Heart left ventricle (tissue), 13 donors: ENCODE data around the gene OR56A3.

ENCODE experiments used
- POLR2A ChIP-seq, 2 donors: fragments of 450-650 bp; IDR thresholded peaks; one replicate each; pipeline ENCODE4 v1.6.1; 2017; ENCODE audit warnings: antibody characterized with exemption in 2 of 2, mild to moderate bottlenecking in 2 of 2, moderate library complexity in 2 of 2
- TF ChIP-seq, protein P1 (sequence below), 12 donors: fragments of 200-600 bp; sonication (generic) in 4 of 12; IDR thresholded peaks; one replicate each; pipeline versions ENCODE4 v1.5.0 to v1.8.0; 2018 to 2022; ENCODE audit warnings: antibody characterized with exemption in 12 of 12, mild to moderate bottlenecking in 5 of 12
- donor health status: ischemic (EF 13 %, LVEDD 7.1; RV severe dilation, severe dysfunction).
- donor health status: DM: no; HTN: yes; CAD: no.
- donor health status: DM: no; HTN: no; CAD: no.
- donor health status: ischemic (EF 25% LVEDD 6.9; RV normal size, moderate dysfunction).
- donor health status: ischemic (EF 25% LVEDD 5.7; RV mildly dilated, moderate dysfunction).
- donor health status: ischemic (EF 35%, LVEDD 5.7; RV mildly dilated, moderate dysfunction).
- donor health status: nonischemic (EF 11% LVEDD 7.7; RV severe dilation, severe dysfunction).
- donor health status: DM: yes; HTN: yes; CAD: no.
- donor health status: PGD.
- donor health status: ischemic (EF 29% LVEDD 5.4; RV normal size, mild dysfunction).
- donor health status: nonischemic (EF 23%, LVEDD 6.1; RV moderate dilation, normal function).

DNA sequence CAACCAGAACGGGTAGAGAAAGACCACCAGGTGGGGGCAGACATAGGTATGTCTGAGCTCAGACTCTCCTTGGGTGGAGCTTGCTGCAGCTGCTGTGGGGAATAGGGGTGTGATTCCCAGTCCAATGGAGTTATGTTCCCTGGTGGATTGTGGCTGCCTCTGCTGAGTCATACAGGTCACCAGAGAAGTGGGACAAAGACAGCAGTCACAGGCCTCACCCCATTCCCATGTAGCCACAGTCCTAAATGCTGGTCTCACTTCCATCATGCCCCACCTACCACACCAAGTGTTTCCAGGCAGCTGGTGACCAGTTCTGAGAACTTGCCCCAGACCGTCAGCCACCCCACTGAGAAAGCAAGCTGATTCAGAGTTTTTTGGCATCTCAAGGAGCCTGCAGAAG lies 31.5 kb upstream of the OR56A3 start:
- TF ChIP-seq, protein P1, sequence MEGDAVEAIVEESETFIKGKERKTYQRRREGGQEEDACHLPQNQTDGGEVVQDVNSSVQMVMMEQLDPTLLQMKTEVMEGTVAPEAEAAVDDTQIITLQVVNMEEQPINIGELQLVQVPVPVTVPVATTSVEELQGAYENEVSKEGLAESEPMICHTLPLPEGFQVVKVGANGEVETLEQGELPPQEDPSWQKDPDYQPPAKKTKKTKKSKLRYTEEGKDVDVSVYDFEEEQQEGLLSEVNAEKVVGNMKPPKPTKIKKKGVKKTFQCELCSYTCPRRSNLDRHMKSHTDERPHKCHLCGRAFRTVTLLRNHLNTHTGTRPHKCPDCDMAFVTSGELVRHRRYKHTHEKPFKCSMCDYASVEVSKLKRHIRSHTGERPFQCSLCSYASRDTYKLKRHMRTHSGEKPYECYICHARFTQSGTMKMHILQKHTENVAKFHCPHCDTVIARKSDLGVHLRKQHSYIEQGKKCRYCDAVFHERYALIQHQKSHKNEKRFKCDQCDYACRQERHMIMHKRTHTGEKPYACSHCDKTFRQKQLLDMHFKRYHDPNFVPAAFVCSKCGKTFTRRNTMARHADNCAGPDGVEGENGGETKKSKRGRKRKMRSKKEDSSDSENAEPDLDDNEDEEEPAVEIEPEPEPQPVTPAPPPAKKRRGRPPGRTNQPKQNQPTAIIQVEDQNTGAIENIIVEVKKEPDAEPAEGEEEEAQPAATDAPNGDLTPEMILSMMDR (IDR thresholded peaks at IDR 0.05) = no peak
- no peak for TF ChIP-seq POLR2A (IDR thresholded peaks at IDR 0.05)
